MCF 10A (cell line): ENCODE measurements around the gene KCNK7. TPM values are rescaled to one million over a fixed set of nuclear protein-coding genes. Genes with fewer than 3 reads are reported as not detected.

Experiments
- BruUV-seq: library from RNA; stranded (reverse); fragments of 400-500 nt; replicated peaks from 2 replicates; lab custom pipeline; 2021; lab: Mats Ljungman, UMichigan
- CTCF ChIA-PET: fragments of 300-600 bp; sonication (Branson Sonifier 250); formaldehyde crosslinking; extraction: SDS; loops from one replicate; lab custom pipeline; 2021; ENCODE audit warnings: antibody characterized with exemption, inconsistent platforms; lab: Yijun Ruan, JAX
- POLR2A ChIA-PET: fragments of 300-600, 350-650 bp; sonication (Branson Sonifier 250); formaldehyde crosslinking; extraction: SDS; loops from one replicate; lab custom pipeline; 2020; ENCODE audit warnings: antibody characterized with exemption, inconsistent platforms; lab: Yijun Ruan, JAX
- DNase-seq: peaks from one replicate; pipeline ENCODE4 v3.0.0-alpha.2; 2018; ENCODE audit not compliant: unreplicated experiment
- H3K27ac Mint-ChIP-seq: one replicate; pipeline ENCODE4 v1.8.0; 2022; ENCODE audit warnings: mild to moderate bottlenecking, low read depth, mixed read lengths; ENCODE audit not compliant: unreplicated experiment
- H3K27me3 Mint-ChIP-seq: one replicate; pipeline ENCODE4 v1.8.0; 2022; ENCODE audit warnings: mixed read lengths; ENCODE audit not compliant: insufficient read depth, unreplicated experiment
- H3K36me3 Mint-ChIP-seq: one replicate; pipeline ENCODE4 v1.8.0; 2022; ENCODE audit warnings: mild to moderate bottlenecking, moderate library complexity, mixed read lengths; ENCODE audit not compliant: insufficient read depth, unreplicated experiment
- H3K4me1 Mint-ChIP-seq: one replicate; pipeline ENCODE4 v1.8.0; 2022; ENCODE audit warnings: mixed read lengths; ENCODE audit not compliant: insufficient read depth, unreplicated experiment
- H3K4me3 Mint-ChIP-seq: one replicate; pipeline ENCODE4 v1.8.0; 2022; ENCODE audit warnings: mild to moderate bottlenecking, moderate library complexity, mixed read lengths; ENCODE audit not compliant: unreplicated experiment
- H3K9me3 Mint-ChIP-seq: one replicate; pipeline ENCODE4 v1.8.0; 2022; ENCODE audit warnings: mixed read lengths; ENCODE audit not compliant: unreplicated experiment
- intact Hi-C: fragments of 100-400 bp; cut with micrococcal nuclease; formaldehyde crosslinking; loops from 2 replicates; pipeline ENCODE4 v1.14.1; 2022
- total RNA-seq: library from RNA; stranded (reverse); gene quantifications from 2 replicates; pipeline ENCODE4 v1.2.3, GENCODE V29; 2022
- TF ChIP-seq, protein P1 (sequence below): fragments of 200-600 bp; IDR thresholded peaks from one replicate; pipeline ENCODE4 v1.8.0; 2022; ENCODE audit warnings: antibody characterized with exemption, mild to moderate bottlenecking; ENCODE audit not compliant: unreplicated experiment

The KCNK7 gene
- total RNA-seq, 1 experiment from 2014 or later, result not detected

DNA sequence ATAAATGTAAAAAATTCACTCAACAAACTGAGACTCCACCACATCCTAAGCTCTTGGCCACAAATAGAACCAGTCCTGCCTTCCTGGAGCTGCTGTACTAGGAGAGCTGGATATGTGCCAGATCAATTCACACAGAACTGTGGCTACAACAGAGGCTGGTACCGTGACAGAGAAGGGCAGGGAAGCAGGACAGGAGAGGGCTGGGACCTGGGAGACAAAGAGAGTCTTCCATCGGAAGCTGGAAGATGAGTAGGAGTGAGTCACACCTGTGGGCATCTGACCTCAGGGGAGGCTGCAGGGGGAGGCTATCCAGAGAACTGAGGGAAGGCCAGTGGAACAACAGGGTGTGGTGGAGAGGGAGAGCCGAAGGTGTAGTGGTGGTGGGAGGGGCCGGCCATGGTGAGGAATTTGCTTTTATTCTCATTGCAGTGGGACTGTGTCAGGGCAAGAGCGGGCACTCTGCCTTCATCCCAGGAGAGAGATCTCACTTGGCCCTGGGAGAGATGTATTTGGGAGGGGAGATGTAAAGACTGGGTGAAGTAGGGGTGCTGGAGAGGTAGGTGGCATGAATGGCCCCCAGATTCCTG is 35.6 kb downstream of the KCNK7 start:
- intact Hi-C loops, result no loop called here
- ChIA-PET POLR2A (interaction anchor here (0.5 to 3.2 kb wide), 12 partner anchors 10 to 829 kb away, joined by 3 to 24 read pairs (median 4); partner anchors contain the start of genes EHBP1L1, FAM89B, MALAT1 and PCNX3), CTCF (interaction anchor here (2.5 to 5.5 kb wide), 3 partner anchors 8 to 19 kb away, joined by 10 to 35 read pairs (median 17); partner anchors contain the start of gene FAM89B)
- H3K4me1 Mint-ChIP-seq, result peaks cover 45% of the 10 kb centered on the region
- H3K27me3 Mint-ChIP-seq, result no peaks in the 10 kb centered on the region
- no TSS peak for BruUV-seq
- no peaks in the 10 kb centered on the region for H3K9me3 Mint-ChIP-seq
- peak; percentile 85 for DNase-seq
- H3K4me3 Mint-ChIP-seq, result no peak overlapping the region
- peak overlapping the region; percentile 59 for H3K27ac Mint-ChIP-seq
- no peaks in the 10 kb centered on the region for H3K36me3 Mint-ChIP-seq
- TF ChIP-seq, protein P1, sequence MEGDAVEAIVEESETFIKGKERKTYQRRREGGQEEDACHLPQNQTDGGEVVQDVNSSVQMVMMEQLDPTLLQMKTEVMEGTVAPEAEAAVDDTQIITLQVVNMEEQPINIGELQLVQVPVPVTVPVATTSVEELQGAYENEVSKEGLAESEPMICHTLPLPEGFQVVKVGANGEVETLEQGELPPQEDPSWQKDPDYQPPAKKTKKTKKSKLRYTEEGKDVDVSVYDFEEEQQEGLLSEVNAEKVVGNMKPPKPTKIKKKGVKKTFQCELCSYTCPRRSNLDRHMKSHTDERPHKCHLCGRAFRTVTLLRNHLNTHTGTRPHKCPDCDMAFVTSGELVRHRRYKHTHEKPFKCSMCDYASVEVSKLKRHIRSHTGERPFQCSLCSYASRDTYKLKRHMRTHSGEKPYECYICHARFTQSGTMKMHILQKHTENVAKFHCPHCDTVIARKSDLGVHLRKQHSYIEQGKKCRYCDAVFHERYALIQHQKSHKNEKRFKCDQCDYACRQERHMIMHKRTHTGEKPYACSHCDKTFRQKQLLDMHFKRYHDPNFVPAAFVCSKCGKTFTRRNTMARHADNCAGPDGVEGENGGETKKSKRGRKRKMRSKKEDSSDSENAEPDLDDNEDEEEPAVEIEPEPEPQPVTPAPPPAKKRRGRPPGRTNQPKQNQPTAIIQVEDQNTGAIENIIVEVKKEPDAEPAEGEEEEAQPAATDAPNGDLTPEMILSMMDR, result no peak

DNA sequence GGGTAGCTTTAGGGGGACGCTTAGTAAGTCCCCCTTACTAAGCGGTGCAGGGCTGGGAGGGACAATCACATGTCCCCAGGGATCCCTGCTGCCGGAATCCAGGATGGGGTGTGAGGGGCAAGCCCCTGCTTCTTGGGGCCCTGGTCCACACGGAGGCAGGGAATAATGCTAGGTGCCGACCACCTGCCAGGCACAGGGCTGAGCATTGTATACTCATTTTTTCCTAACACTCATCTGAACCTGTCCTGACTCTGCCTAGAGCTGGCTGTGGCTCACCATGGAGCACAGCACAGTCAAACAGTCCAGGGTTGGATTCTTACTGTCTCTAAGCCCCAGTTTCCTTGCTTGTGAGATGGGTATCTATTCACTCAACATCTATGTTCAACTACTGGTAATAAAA is 36.1 kb downstream of the KCNK7 start:
- Mint-ChIP-seq H3K4me3 (no peak overlapping the region), H3K4me1 (peaks cover 47% of the 10 kb centered on the region)

DNA sequence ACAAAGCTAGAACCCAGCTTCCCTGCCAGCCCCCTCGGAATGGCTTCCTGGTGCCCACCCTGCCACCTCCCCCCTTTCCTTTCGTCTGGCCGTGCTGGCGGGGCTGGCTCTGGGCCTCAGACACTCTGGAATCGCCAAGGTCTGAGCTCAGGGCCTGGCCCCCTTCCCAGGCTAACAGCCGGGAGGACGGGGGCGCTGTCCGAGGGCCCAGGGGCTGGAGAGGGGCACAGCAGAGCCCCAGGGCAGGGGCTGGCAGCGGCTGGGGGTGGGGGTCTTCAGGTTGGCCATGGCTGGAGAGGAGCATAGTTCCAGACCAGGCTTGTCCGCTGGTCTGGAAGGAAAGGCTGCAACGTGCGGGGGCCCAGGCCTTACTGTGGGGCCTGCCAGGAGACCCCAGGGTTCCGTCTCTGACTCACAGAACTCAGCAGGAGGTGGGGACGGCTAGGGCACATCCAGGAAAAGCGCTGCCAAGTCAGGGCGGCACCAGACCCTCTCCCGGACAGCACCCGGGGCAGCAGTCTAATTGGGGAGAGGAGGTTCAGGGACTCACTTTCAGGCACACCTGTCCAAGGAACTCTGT is 36.6 kb downstream of the KCNK7 start:
- Mint-ChIP-seq H3K4me3 (peak overlapping the region; percentile 66), H3K9me3 (no peaks in the 10 kb centered on the region), H3K27ac (no peak overlapping the region), H3K4me1 (peaks cover 47% of the 10 kb centered on the region), H3K27me3 (no peaks in the 10 kb centered on the region), H3K36me3 (no peaks in the 10 kb centered on the region)
- CTCF ChIA-PET, result interaction anchor here (0.6 to 5.5 kb wide), 3 partner anchors 7 to 13 kb away, joined by 3 to 35 read pairs (median 10); partner anchors contain the start of gene FAM89B
- POLR2A ChIA-PET, result interaction anchor here (0.6 to 3.2 kb wide), 11 partner anchors 11 to 620 kb away, joined by 3 to 24 read pairs (median 5); partner anchors contain the start of genes EHBP1L1, FAM89B, MALAT1 and PCNX3
- peak; percentile 51 for DNase-seq
- intact Hi-C loops, result no loop called here
- BruUV-seq, result no TSS peak
- TF ChIP-seq, protein P1, result no peak

More for the DNA sequence above, 36.1 kb downstream of the KCNK7 start:
- BruUV-seq, result no TSS peak
- no peaks in the 10 kb centered on the region for H3K36me3 Mint-ChIP-seq
- intact Hi-C loops, result no loop called here
- ChIA-PET CTCF (interaction anchor here (2.5 to 5.5 kb wide), 3 partner anchors 8 to 19 kb away, joined by 10 to 35 read pairs (median 17); partner anchors contain the start of gene FAM89B), POLR2A (interaction anchor here (0.5 to 3.2 kb wide), 11 partner anchors 10 to 258 kb away, joined by 3 to 24 read pairs (median 5); partner anchors contain the start of genes EHBP1L1, FAM89B, MALAT1 and PCNX3)
- DNase-seq, result no peak
- H3K27ac Mint-ChIP-seq, result no peak overlapping the region
- no peaks in the 10 kb centered on the region for H3K27me3 Mint-ChIP-seq
- no peaks in the 10 kb centered on the region for H3K9me3 Mint-ChIP-seq
- TF ChIP-seq, protein P1, result no peak
